HG03354 (cell line): ENCODE measurements around the gene CGB5.
"Not testable (repeated sequence)": the region's sequence is repeated elsewhere in the genome, so short reads cannot be mapped to it uniquely, and the experiment has no call there.

ENCODE experiments used
- ATAC-seq: cut with Tn5 transposase; IDR thresholded peaks from one replicate; pipeline ENCODE4 v1.9.1; 2021; ENCODE audit warnings: mild to moderate bottlenecking; ENCODE audit not compliant: unreplicated experiment, poor library complexity, severe bottlenecking

CGB5 gene

GRCh38 chr19:49056101-49056901 is 12.7 kb downstream of the CGB5 start:
- ATAC-seq: no peak

- ATAC-seq: not testable (repeated sequence)
Measured at GRCh38 chr19:49056902-49057596, 13.4 kb downstream of the CGB5 start.

GRCh38 chr19:49057636-49058234 is 14.1 kb downstream of the CGB5 start, which contains the start of gene CGB7:
TSS of gene CGB7 (minus strand) at chr19:49057749. CDS start at chr19:49055375, 2,374 bp downstream.
- ATAC-seq: no peak

- no peak for ATAC-seq
Measured at GRCh38 chr19:49058562-49058961, 14.9 kb downstream of the CGB5 start.

- ATAC-seq: no peak
Measured at GRCh38 chr19:49059053-49059452, 15.4 kb downstream of the CGB5 start.

- ATAC-seq: no peak
Measured at GRCh38 chr19:49061000-49061399, 17.4 kb downstream of the CGB5 start.

- ATAC-seq: no peak
Measured at GRCh38 chr19:49061445-49061844, 17.8 kb downstream of the CGB5 start.

- no peak for ATAC-seq
Measured at GRCh38 chr19:49064029-49064629, 20.5 kb downstream of the CGB5 start.

- no peak for ATAC-seq
Measured at GRCh38 chr19:49064768-49065611, 21.3 kb downstream of the CGB5 start, which contains the start of gene NTF4. TSS of gene NTF4 (minus strand) at chr19:49064818. CDS start at chr19:49061997, 2,821 bp downstream.

GRCh38 chr19:49065905-49066512 is 22.4 kb downstream of the CGB5 start:
- no peak for ATAC-seq

- ATAC-seq: no peak
Measured at GRCh38 chr19:49067554-49067953, 23.9 kb downstream of the CGB5 start.

GRCh38 chr19:49069026-49069425 is 25.4 kb downstream of the CGB5 start:
- ATAC-seq: no peak

GRCh38 chr19:49070416-49070815 is 26.8 kb downstream of the CGB5 start:
- no peak for ATAC-seq

GRCh38 chr19:49071860-49072547 is 28.4 kb downstream of the CGB5 start:
- no peak for ATAC-seq

- no peak for ATAC-seq
Measured at GRCh38 chr19:49073514-49074378, 30.1 kb downstream of the CGB5 start.

- ATAC-seq: not testable (repeated sequence)
Measured at GRCh38 chr19:49074869-49075268, 31.2 kb downstream of the CGB5 start.

- no peak for ATAC-seq
Measured at GRCh38 chr19:49080392-49080791, 36.7 kb downstream of the CGB5 start.
